A673 (cell line): ENCODE measurements around the gene MTHFD2L.

Experiments used
- EZH2 ChIP-seq: fragments of 200-600 bp; sonication (generic); IDR thresholded peaks from 2 replicates; pipeline ENCODE4 v1.6.1; 2017; ENCODE audit warnings: borderline replicate concordance, low read depth, mild to moderate bottlenecking, mixed read lengths, antibody characterized with exemption, low read length; ENCODE audit not compliant: poor library complexity, severe bottlenecking
- TF ChIP-seq, protein P1 (sequence below): fragments of 300-800, 200-600 bp; sonication (generic); conservative IDR thresholded peaks from 2 replicates; pipeline ENCODE4 v1.5.1; 2017; ENCODE audit warnings: low read depth, mild to moderate bottlenecking, antibody characterized with exemption, low read length, moderate library complexity, mixed read lengths

DNA sequence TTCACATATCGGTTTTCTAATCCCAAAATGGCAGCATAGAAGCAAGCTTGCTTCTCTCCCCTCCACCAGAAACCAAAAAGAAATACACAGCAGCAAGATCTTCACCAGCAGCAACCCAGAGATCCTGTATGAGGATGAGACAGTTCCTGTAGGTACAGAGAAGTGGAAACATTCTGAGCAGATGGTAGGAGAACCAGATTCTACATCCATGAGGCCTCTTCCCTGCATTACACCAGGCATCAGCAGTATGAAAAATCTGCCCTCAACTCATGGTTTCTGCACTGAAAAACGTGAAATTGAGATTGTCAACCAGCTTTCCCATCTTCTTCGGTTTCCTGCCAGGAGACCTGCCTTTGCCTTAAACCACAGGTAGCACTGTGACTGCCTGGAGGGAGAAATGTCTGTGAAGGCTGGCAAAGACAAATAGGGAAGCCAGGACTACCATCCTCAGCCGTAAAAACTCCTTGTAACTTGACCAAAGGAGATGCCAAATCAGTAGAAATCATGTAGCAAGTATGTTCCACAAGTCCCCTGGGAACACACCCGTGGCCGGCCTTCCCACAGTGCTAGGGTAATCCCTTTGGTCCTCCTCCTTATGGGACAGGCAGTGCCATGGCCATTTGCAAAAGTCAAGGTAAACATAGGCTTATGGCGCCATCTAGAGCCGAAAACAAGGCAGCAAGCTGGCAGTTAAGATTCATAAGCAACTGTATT, 24.0 kb upstream of the MTHFD2L start:
- TF ChIP-seq, protein P1, sequence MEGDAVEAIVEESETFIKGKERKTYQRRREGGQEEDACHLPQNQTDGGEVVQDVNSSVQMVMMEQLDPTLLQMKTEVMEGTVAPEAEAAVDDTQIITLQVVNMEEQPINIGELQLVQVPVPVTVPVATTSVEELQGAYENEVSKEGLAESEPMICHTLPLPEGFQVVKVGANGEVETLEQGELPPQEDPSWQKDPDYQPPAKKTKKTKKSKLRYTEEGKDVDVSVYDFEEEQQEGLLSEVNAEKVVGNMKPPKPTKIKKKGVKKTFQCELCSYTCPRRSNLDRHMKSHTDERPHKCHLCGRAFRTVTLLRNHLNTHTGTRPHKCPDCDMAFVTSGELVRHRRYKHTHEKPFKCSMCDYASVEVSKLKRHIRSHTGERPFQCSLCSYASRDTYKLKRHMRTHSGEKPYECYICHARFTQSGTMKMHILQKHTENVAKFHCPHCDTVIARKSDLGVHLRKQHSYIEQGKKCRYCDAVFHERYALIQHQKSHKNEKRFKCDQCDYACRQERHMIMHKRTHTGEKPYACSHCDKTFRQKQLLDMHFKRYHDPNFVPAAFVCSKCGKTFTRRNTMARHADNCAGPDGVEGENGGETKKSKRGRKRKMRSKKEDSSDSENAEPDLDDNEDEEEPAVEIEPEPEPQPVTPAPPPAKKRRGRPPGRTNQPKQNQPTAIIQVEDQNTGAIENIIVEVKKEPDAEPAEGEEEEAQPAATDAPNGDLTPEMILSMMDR: peak; percentile 68
- TF ChIP-seq EZH2: no peak
